ENCODE data around the gene KIF13A. TPM values are rescaled to one million over a fixed set of nuclear protein-coding genes. Genes with fewer than 3 reads are reported as not detected.

KIF13A gene
- total RNA-seq, 1 experiment from 2014 or later, result 19.7 TPM

GRCh38 chr6:18028332-18028731 lies 40.9 kb upstream of the KIF13A start:
- POLR2A ChIA-PET (ENCODE audit: low non-redundant PET), result no interaction called here
- CTCF ChIA-PET, result no interaction called here
- no peaks in the 10 kb centered on the region for H3K36me3 ChIP-seq (ENCODE audit: insufficient read depth, low read length, poor library complexity, severe bottlenecking)

GRCh38 chr6:18025596-18025995 lies 38.2 kb upstream of the KIF13A start:
- POLR2A ChIA-PET (ENCODE audit: low non-redundant PET), result no interaction called here
- DNase-seq (ENCODE audit: low spot score), result no peak
- no TSS peak for BruUV-seq (replicated peaks)
- intact Hi-C loops (cut with micrococcal nuclease; ENCODE audit: unreplicated experiment), result no loop called here
- Histone ChIP-seq H3K27ac (ENCODE audit: low read depth, low read length, poor library complexity, severe bottlenecking) (no peak overlapping the region), H3K27me3 (replicated peaks; ENCODE audit: insufficient read depth, low read depth, low read length, poor library complexity) (no peaks in the 10 kb centered on the region), H3K9me3 (ENCODE audit: low read depth, low read length, poor library complexity, severe bottlenecking) (no peaks in the 10 kb centered on the region), H3K4me3 (ENCODE audit: low read depth, low read length, poor library complexity, severe bottlenecking) (no peak overlapping the region), H3K4me1 (ENCODE audit: insufficient read depth, low read length, poor library complexity, severe bottlenecking) (peaks cover 9% of the 10 kb centered on the region), H3K36me3 (ENCODE audit: insufficient read depth, low read length, poor library complexity, severe bottlenecking) (no peaks in the 10 kb centered on the region)
- TF ChIP-seq CTCF (conservative IDR thresholded peaks at IDR 0.05; ENCODE audit: low read depth, low read length), result no peak
- TF ChIP-seq EZH2 (IDR thresholded peaks at IDR 0.05; ENCODE audit: borderline replicate concordance, low read depth, low read length, poor library complexity, severe bottlenecking), result no peak
- CTCF ChIA-PET, result no interaction called here

More at GRCh38 chr6:18028332-18028731, 40.9 kb upstream of the KIF13A start:
- Histone ChIP-seq H3K9me3 (ENCODE audit: low read depth, low read length, poor library complexity, severe bottlenecking) (no peaks in the 10 kb centered on the region), H3K4me1 (ENCODE audit: insufficient read depth, low read length, poor library complexity, severe bottlenecking) (no peaks in the 10 kb centered on the region), H3K27ac (ENCODE audit: low read depth, low read length, poor library complexity, severe bottlenecking) (no peak overlapping the region), H3K4me3 (ENCODE audit: low read depth, low read length, poor library complexity, severe bottlenecking) (no peak overlapping the region), H3K27me3 (replicated peaks; ENCODE audit: insufficient read depth, low read depth, low read length, poor library complexity) (no peaks in the 10 kb centered on the region)
- intact Hi-C loops (cut with micrococcal nuclease; ENCODE audit: unreplicated experiment), result no loop called here
- no peak for DNase-seq (ENCODE audit: low spot score)
- no TSS peak for BruUV-seq (replicated peaks)
- TF ChIP-seq CTCF (conservative IDR thresholded peaks at IDR 0.05; ENCODE audit: low read depth, low read length), result no peak
- no peak for TF ChIP-seq EZH2 (IDR thresholded peaks at IDR 0.05; ENCODE audit: borderline replicate concordance, low read depth, low read length, poor library complexity, severe bottlenecking)

- ChIA-PET POLR2A (ENCODE audit: low non-redundant PET) (interaction anchor here (0.6 kb wide), 1 partner anchor 24 kb away, joined by 3 read pairs; no protein-coding TSS in a partner anchor), CTCF (no interaction called here)
- H3K27me3 ChIP-seq (replicated peaks; ENCODE audit: insufficient read depth, low read depth, low read length, poor library complexity), result no peaks in the 10 kb centered on the region
- no peaks in the 10 kb centered on the region for H3K9me3 ChIP-seq (ENCODE audit: low read depth, low read length, poor library complexity, severe bottlenecking)
- TF ChIP-seq EZH2 (IDR thresholded peaks at IDR 0.05; ENCODE audit: borderline replicate concordance, low read depth, low read length, poor library complexity, severe bottlenecking), result no peak
- TF ChIP-seq CTCF (conservative IDR thresholded peaks at IDR 0.05; ENCODE audit: low read depth, low read length), result no peak
- H3K27ac ChIP-seq (ENCODE audit: low read depth, low read length, poor library complexity, severe bottlenecking), result no peak overlapping the region
- no peak overlapping the region for H3K4me3 ChIP-seq (ENCODE audit: low read depth, low read length, poor library complexity, severe bottlenecking)
- no peak for DNase-seq (ENCODE audit: low spot score)
- peaks cover 9% of the 10 kb centered on the region for H3K4me1 ChIP-seq (ENCODE audit: insufficient read depth, low read length, poor library complexity, severe bottlenecking)
- H3K36me3 ChIP-seq (ENCODE audit: insufficient read depth, low read length, poor library complexity, severe bottlenecking), result no peaks in the 10 kb centered on the region
- BruUV-seq (replicated peaks), result no TSS peak
- intact Hi-C loops (cut with micrococcal nuclease; ENCODE audit: unreplicated experiment), result no loop called here
Observed at GRCh38 chr6:18024876-18025275, 37.4 kb upstream of the KIF13A start.

Data from A673 (cell line).